GM19463 (cell line): Measurements from ENCODE around the gene HSPA14.
A peak's percentile ranks its signal among the peaks of the same experiment; 100 is the strongest.
"Not testable (repeated sequence)": the region's sequence is repeated elsewhere in the genome, so short reads cannot be mapped to it uniquely, and the experiment has no call there.

ENCODE experiments used
- ATAC-seq: cut with Tn5 transposase; IDR thresholded peaks from one replicate; pipeline ENCODE4 v1.9.1; 2021; ENCODE audit warnings: mild to moderate bottlenecking, moderate library complexity; ENCODE audit not compliant: unreplicated experiment

HSPA14 gene, protein sequence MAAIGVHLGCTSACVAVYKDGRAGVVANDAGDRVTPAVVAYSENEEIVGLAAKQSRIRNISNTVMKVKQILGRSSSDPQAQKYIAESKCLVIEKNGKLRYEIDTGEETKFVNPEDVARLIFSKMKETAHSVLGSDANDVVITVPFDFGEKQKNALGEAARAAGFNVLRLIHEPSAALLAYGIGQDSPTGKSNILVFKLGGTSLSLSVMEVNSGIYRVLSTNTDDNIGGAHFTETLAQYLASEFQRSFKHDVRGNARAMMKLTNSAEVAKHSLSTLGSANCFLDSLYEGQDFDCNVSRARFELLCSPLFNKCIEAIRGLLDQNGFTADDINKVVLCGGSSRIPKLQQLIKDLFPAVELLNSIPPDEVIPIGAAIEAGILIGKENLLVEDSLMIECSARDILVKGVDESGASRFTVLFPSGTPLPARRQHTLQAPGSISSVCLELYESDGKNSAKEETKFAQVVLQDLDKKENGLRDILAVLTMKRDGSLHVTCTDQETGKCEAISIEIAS

DNA sequence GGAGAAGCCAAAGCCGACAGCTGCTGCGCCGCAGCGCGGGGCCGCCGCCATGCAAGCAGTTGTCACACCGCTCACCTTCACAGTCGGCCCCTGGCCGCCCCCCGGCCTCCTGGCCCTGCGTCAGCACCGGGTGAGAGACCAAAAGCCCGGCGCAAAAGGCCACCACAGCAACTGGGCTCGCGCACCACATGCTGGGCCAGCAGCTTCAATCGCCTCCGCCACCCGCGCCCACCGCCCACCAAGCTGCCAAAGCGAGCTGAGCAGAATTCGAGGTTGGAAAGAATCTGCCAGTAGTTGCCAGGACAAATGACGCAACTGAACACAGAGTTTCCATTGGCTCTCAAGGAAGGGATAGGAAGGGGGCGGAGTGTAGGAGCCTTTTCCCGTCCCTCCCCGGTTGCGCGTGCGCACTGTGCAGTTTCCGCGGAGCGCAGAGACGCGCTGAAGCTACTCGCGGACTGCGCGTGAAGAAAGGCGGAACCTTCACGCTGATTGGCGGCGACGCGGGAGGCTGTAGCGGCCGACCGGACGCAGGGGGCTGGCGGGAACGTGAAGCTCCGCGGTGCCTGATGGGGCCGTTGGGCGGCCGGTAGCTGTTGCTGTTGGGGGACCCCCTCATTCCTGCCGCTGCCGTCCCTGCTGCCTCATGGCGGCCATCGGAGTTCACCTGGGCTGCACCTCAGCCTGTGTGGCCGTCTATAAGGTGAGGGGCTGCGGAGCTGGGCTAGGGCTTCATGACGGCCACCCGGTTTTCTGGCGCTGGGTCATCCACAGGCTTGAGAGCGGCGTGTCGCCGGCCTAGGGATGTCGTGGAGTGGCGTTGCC is at the start of gene HSPA14, which contains the start of the genes CDNF and MSANTD7:
Gene HSPA14 (plus strand): TSS at position 550 of the 825 bp plus-strand sequence. CDS start 97 bp downstream, at position 647.
Gene CDNF (minus strand): TSS at position 281 of the 825 bp plus-strand sequence. CDS start 91 bp downstream, at position 190.
Gene MSANTD7 (plus strand): TSS at position 550 of the 825 bp plus-strand sequence. CDS start 3,979 bp downstream, outside the sequence.
- ATAC-seq = peak; percentile 93

DNA sequence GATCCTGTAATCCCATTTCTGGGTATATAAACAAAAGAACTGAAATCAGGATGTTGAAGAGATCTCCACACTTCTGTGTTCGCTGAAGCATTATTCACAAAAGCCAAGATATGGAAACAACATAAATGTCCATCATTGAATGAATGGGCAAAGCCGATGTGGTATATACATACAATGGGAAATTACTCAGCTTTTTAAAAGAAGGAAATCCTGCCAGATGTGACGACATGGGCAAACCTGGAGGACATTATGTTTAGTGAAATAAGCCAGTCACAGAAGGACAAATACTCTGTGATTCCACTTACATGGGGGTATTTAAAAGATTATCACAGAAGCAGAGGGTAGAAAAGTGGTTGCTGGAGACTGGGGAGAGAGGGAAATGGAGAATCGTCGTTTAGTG is 39.5 kb upstream of the HSPA14 start:
- ATAC-seq = no peak

DNA sequence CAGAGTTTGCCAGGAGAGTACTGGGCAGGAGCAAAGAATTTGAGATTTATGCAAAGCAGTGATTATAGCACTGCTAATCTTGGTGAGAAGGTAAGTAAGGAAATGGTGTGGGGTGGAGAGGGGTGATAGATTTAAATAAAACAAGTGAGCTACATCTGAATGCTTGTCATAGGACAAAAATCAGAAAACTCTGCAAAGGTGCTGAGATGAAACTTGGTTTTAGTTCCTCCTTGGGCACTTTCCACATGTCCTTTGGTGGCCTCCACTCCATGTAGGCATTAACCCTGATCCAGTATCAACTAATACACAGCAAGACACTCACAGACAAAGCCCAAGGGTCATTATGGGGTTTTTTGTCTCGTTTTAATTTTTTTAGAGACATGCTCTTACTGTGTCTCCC is 37.7 kb upstream of the HSPA14 start:
- no peak for ATAC-seq

DNA sequence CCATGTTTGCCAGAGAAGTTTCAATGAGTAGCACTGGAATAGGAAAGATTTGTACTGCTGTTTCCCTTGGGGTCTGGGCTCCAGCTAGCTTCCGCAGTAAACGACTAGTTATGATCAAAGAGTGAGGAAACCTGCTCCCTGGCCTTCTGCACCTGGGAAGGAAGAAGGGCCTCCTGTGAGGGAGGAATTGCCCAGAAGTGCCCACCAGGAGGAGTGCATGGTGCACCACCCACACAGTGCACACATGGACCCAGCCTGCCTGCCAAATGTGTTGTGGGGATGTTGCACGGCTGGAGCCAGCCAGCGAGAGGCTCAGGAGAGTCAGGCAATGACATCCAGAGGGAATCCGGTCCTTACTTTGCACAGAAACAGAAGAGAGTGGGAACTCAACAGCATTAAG is 36.4 kb upstream of the HSPA14 start:
- ATAC-seq = no peak

DNA sequence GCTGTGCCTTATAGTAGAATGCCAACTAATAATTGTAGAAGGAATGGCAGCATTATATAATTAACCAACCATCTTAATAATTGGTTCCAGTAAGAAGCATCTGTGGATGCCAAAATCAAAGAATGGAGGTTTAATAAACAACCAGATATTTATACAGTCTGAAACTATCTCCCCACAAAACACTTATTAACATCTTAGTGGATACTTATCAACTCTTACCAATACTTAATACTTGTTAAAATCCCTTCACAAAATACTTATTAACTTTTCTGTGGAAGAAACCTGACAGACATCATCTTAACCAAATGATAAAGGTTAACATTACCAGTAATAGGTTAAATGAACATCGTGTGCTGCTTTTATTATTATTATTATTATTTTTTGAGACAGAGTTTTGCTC is 34.3 kb upstream of the HSPA14 start:
- no peak for ATAC-seq

DNA sequence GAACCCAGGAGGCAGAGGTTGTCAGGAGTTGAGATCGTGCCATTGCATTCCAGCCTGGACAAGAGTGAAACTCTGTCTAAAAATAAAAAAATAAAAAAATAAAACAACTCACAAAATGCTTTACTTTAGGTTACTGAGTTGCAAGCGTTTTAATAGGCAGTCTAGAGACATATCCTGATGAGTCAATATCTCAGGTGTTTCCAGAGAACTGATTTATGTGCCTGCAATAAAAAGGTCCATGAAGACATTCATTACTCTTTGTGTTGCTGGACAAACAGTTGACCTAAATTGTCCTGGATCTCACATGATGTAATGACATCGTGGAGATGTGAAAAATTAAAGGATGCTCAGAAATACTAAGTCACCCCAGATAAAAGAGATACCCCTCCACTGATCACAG is 31.8 kb upstream of the HSPA14 start:
- ATAC-seq = no peak

DNA sequence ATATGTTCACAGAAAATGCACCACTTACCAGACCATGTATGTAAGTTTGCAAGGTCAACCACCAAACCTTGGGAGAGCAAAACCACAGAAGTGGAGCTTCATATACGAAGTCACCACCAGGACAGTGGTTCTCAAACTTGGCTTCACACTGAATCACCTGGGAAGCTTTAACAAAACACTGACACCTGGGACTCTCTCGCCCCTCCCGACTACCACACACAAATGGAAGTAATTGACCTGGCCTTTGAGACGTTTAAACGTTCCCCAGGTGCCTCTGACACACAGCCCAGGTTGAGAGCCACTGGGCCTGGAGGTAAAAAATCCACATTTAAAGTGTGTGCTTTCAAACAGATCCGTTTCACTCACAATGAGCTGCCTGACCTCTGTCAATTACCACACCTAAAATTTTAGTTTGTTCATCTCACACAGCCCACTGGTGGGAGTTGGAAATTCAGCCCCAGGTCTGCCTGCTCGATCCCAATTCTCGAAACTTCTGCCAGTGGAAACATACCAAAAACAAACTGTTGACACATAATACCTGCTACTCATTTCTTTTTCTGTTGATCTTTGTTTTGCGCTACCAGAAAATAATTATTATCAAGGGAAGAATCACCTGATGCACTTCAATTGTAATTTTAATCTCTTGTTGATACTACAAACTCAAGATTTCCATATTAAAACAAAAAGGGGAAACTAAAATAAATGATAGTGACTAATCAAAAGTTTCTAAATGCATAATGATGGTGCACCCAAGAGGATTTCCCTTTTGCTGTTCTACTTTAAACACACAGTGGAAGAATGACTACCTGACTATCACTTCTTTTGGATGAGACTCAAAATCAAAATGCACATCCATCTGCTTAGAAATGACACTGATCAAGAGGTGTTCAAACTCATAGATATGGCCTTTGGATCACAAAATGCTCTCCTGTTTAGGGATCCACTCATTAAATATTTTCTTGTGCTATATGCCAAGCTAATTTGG is 26.8 kb upstream of the HSPA14 start:
- no peak for ATAC-seq

DNA sequence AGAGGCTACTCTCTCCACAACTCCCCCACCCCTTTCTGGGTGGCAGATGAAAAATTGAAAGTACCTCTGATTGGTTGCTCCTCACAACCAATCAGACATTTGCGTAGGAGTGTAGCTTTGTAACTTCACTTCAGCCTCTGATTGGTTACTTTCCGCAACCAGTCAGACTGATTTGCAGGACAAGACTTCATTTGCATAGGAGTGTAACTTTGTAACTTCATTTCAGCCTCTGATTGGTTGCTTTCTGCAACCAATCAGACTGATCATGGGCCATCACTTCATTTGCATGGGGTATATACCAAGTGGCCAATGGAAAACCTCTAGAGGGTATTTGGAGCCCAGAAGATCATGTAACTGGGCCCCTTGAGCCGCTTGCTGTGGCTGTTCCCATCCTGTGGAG is 25.8 kb upstream of the HSPA14 start:
- no peak for ATAC-seq

DNA sequence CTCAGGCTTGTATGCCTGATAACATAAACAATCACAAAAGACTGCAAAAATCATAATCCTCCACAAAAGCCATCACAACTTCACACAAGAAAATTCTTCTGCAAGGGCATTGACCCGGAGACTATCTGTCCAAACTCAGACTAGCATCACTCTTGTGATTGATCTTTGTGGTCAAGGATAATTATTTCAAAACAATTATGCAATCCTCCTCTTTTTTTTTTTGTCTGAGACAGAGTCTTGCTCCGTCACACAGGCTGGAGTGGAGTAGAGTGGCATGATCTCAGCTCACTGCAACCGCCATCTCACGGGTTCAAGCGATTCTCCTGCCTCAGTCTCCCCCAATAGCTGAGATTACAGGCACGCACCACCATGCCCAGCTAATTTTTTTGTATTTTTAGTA is 22.4 kb upstream of the HSPA14 start:
- ATAC-seq = no peak

DNA sequence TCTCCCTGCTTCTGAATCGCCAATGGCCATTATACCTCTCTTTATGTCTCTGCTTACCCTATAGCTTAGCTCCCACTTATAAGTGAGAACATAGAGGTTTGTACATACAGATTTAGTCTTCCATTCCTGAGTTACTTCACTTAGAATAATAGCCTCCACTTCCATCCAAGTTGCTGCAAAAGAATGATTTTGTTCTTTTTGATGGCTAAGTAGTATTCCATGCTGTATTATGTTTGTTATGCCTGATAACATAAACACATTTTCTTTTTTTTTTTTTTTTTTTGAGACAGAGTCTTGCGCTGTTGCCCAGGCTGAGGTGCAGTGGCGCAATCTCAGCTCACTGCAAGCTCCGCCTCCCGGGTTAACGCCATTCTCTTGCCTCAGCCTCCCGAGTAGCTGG is 21.4 kb upstream of the HSPA14 start:
- ATAC-seq = not testable (repeated sequence)

DNA sequence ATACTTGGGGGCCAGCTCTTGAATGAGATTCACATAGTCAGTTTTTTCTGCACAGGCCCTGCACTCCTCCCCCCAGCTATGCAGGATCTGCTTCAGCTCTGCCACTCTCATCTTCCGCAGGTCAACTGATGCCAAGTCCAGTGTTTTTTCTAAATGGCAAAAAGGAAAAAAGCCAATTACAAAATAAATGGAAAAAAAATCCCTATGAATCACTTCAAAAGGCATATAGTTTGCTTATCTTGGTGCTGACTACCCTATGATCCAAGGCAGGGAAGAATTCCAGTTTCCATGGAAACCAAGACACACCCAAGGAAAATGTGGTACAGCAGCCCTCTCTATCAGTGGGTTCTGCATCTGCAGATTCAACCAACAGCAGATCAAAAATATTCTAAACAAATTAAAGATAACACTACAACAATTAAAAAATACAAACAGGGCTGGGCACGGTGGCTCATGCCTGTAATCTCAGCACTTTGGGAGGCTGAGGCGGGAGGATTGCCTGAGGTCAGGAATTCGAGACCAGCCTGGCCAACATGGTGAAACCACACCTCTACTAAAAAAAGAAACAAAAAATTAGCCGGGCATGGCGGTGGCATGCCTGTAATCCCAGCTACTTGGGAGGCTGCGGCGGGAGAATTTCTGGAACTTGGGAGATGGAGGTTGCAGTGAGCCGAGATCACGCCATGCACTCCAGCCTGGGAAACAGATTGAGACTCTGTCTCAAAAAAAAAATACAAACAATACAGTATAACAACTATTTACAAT is 17.9 kb upstream of the HSPA14 start:
- no peak for ATAC-seq

DNA sequence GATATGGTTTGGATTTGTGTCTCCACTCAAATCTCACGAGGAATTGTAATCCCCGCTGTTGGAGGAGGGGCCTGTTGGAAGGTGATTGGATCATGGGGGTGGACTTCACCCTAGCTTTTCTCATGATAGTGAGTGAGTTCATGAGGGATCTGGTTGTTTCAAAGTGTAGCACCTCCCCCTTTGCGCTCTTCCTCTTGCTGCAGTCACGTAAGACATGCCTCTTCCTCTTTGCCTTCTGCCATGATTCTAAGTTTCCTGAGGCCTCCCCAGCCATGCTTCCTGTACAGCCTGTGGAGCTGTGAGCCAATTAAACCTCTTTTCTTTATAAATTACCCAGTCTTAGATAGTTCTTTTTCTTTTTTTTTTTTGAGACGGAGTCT is 17.3 kb upstream of the HSPA14 start:
- no peak for ATAC-seq

DNA sequence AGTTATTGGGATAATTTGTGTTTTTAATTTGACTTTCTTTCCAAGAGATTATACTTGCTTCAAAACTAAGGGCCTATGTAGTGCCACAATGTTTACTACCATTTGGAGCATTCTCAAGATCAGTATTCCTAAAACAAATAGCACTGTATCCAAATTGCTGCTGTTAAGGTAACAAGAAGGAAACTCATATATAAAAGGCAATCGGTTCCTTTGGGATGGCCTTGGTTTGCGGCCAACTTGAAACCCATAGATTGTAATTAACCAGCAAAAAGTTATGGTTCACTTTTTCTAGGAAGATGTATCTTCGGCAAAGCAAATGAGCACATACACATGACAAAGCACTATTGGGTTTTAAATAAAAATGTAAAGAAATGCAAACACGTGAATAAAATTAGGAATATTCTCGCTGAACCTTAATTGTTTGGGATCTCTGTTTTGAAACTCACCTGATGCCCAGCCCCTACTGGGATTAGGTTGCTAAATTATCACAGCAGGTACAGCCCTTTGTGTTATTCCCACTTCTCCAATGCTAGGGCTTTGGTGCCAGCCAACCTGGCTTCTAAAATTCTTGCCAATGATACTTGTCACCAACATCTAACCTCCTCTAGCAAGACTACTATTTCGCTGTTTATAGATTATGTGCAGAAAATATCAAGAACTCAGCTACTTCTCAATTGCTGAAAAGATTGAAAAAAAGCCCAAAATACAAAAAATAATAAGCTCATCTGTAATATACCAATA is 16.3 kb upstream of the HSPA14 start:
- no peak for ATAC-seq

DNA sequence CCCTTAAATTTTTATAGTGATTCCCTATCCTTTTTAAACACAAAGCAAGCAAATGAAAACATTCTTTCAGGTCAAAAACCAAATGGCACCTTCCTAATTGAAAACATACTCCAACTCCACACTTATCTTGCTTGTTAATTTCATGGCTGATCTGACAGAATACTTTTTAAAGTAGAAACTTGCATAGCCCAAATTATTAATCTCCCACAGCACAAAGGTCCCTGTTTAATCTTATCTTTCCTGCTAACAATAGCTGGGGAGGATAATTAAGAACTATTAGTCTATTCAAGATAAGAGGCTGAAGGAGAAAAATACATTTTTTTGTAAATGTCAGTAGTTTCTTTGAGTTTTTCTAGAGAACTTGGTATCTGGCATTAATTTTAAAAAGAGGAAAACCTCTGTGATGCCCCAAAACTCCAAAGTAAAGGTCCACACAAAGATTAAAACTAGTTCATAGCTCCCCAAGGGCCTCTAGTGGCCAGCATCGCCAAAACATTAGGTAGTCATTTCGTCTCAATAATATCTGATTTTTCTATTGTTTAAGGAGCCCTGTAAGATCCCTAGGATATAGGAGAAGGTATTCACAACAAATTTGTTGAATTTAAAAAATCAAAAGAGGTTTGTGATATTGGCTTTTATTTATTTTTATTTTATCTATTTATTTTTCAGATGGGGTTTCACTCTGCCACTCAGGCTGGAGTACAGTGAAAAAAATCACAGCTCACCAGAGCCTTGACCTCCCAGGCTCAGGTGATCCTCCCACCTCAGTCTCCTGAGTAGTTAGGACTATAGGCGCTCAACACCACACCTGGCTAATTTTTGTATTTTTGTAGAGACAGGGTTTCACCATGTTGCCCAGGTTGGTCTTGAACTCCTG is 15.0 kb upstream of the HSPA14 start:
- ATAC-seq = no peak

DNA sequence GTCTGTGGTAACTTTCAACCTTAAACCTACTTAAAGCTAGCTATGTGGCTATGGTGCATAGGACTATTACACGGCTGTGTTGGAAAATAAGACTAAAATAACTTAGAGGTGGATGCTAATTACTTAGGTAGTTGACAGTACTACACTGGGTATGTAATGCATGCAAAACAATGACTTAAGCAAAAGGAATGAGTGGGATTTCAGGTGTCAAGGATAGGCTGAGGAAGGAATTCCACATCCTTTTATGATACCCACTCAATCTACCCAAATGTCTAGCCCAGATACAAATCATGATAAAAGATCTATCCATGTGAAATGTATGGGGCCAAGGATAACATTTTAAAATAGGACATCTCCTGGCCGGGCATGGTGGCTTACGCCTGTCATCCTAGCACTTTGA is 14.1 kb upstream of the HSPA14 start:
- ATAC-seq = no peak

DNA sequence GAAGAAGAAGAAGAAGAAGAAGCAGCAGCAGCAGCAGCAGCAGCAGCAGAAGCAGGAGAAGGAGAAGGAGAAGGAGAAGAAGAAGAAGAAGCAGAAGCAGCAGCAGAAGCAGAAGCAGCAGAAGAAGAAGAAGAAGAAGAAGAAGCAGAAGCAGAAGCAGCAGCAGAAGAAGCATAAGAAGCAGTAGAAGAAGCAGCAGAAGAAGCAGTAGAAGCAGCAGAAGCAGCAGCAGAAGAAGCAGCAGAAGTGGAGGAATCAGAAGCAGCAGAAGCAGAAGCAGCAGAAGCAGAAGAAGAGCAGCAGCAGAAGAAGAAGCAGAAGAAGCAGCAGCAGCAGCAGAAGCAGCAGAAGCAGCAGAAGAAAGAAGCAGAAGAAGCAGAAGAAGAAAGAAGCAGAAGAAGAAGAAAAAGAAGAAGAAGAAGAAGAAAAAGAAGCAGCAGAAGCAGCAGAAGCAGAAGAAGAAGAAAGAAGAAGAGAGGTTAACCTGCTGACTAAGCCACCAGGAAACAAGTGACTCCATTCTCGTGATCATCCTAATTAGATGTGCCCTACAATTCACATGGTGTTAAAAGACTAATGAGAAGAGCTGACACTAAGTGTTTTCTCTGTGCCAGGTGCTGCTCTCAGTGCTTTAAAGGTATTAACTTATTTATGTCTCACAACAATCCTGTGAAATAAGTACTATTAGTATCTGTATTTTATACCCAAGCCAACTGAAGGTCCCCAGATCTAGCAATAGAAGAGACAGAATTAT is 11.9 kb upstream of the HSPA14 start:
- no peak for ATAC-seq

DNA sequence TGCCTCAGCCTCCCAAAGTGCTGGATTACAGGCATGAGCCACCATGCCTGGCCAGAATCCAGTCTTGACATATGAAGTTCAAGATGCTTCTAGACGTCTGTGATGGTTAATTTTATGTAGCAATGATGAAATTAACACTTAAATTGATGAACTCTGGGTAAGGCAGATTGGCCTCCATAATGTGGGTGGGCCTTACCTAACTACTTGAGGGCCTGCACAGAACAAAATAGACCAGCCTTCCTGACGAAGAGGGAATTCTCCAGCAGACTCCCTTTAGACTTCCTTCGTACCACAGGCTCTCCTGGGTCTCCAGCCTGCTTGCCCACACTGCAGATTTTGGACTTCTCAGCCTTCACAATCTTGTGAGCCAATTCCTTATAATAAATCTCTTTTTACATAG is 5.0 kb upstream of the HSPA14 start:
- no peak for ATAC-seq
